Central memory CD4-positive, alpha-beta T cell (primary cell): Measurements from ENCODE around the gene APOC3.

Experiments used
- DNase-seq: peaks from one replicate; pipeline ENCODE4 v3.0.0; 2022

APOC3 gene

GRCh38 chr11:116852261-116853031, 22.7 kb downstream of the APOC3 start:
- no peak for DNase-seq

GRCh38 chr11:116853461-116854073, 23.9 kb downstream of the APOC3 start:
- DNase-seq = peak; percentile 86

GRCh38 chr11:116855413-116855812, 25.7 kb downstream of the APOC3 start:
- no peak for DNase-seq

GRCh38 chr11:116856423-116856822, 26.7 kb downstream of the APOC3 start:
- no peak for DNase-seq

- DNase-seq = no peak
These were observed 27.6 kb downstream of the APOC3 start for GRCh38 chr11:116857316-116857715.

GRCh38 chr11:116857936-116858335, 28.2 kb downstream of the APOC3 start:
- no peak for DNase-seq

- DNase-seq = no peak
These were observed 29.5 kb downstream of the APOC3 start for GRCh38 chr11:116859175-116859574.

- no peak for DNase-seq
These were observed 30.6 kb downstream of the APOC3 start for GRCh38 chr11:116860303-116860702.

- no peak for DNase-seq
These were observed 31.8 kb downstream of the APOC3 start for GRCh38 chr11:116861539-116861938.

- no peak for DNase-seq
These were observed 32.5 kb downstream of the APOC3 start for GRCh38 chr11:116862185-116862584.

- no peak for DNase-seq
These were observed 33.2 kb downstream of the APOC3 start for GRCh38 chr11:116862951-116863350.

GRCh38 chr11:116864531-116864930, 34.8 kb downstream of the APOC3 start:
- DNase-seq = no peak

GRCh38 chr11:116865696-116866095, 36.0 kb downstream of the APOC3 start:
- no peak for DNase-seq

- DNase-seq = no peak
These were observed 37.2 kb downstream of the APOC3 start for GRCh38 chr11:116866804-116867455.

GRCh38 chr11:116867619-116868018, 37.9 kb downstream of the APOC3 start:
- DNase-seq = no peak

GRCh38 chr11:116868066-116868465, 38.4 kb downstream of the APOC3 start:
- DNase-seq = no peak

- no peak for DNase-seq
These were observed 39.9 kb downstream of the APOC3 start for GRCh38 chr11:116869610-116870009.

GRCh38 chr11:116870054-116870453, 40.3 kb downstream of the APOC3 start:
- DNase-seq = no peak

- no peak for DNase-seq
These were observed 41.5 kb downstream of the APOC3 start for GRCh38 chr11:116871248-116871647.

GRCh38 chr11:116873381-116873780, 43.7 kb downstream of the APOC3 start:
- no peak for DNase-seq

GRCh38 chr11:116874251-116874650, 44.5 kb downstream of the APOC3 start:
- no peak for DNase-seq

GRCh38 chr11:116875194-116875593, 45.5 kb downstream of the APOC3 start:
- no peak for DNase-seq

- no peak for DNase-seq
These were observed 46.9 kb downstream of the APOC3 start for GRCh38 chr11:116876656-116877055.
